ENCODE measurements around the gene BICC1.
"Not testable (repeated sequence)": the region's sequence is repeated elsewhere in the genome, so short reads cannot be mapped to it uniquely, and the experiment has no call there.

Gene BICC1

GRCh38 chr10:58824396-58824795 is 311.7 kb downstream of the BICC1 start:
- DNase-seq = no peak

GRCh38 chr10:58826694-58827093 is 314.0 kb downstream of the BICC1 start:
- no peak for DNase-seq

- DNase-seq = no peak
Observed at GRCh38 chr10:58827381-58827780, 314.7 kb downstream of the BICC1 start.

- no peak for DNase-seq
Observed at GRCh38 chr10:58829839-58830238, 317.2 kb downstream of the BICC1 start.

- DNase-seq = no peak
Observed at GRCh38 chr10:58830697-58831096, 318.0 kb downstream of the BICC1 start.

GRCh38 chr10:58833771-58834561 is 321.3 kb downstream of the BICC1 start:
- no peak for DNase-seq

- DNase-seq = no peak
Observed at GRCh38 chr10:58836176-58836700, 323.6 kb downstream of the BICC1 start.

GRCh38 chr10:58836991-58837575 is 324.4 kb downstream of the BICC1 start:
- no peak for DNase-seq

GRCh38 chr10:58837826-58838225 is 325.2 kb downstream of the BICC1 start:
- DNase-seq = no peak

- DNase-seq = no peak
Observed at GRCh38 chr10:58838561-58839208, 326.0 kb downstream of the BICC1 start.

GRCh38 chr10:58839771-58840170 is 327.1 kb downstream of the BICC1 start:
- no peak for DNase-seq

GRCh38 chr10:58840840-58841435 is 328.3 kb downstream of the BICC1 start:
- DNase-seq = no peak

- no peak for DNase-seq
Observed at GRCh38 chr10:58842860-58843376, 330.2 kb downstream of the BICC1 start.

- DNase-seq = no peak
Observed at GRCh38 chr10:58843760-58844159, 331.1 kb downstream of the BICC1 start.

GRCh38 chr10:58844680-58845079 is 332.0 kb downstream of the BICC1 start:
- no peak for DNase-seq

GRCh38 chr10:58846856-58847255 is 334.2 kb downstream of the BICC1 start:
- DNase-seq = no peak

GRCh38 chr10:58851606-58852005 is 338.9 kb downstream of the BICC1 start:
- DNase-seq = no peak

- DNase-seq = no peak
Observed at GRCh38 chr10:58853668-58854067, 341.0 kb downstream of the BICC1 start.

GRCh38 chr10:58854811-58855210 is 342.1 kb downstream of the BICC1 start:
- no peak for DNase-seq

- no peak for DNase-seq
Observed at GRCh38 chr10:58856508-58857240, 344.0 kb downstream of the BICC1 start.

- DNase-seq = no peak
Observed at GRCh38 chr10:58857251-58857805, 344.7 kb downstream of the BICC1 start.

- not testable (repeated sequence) for DNase-seq
Observed at GRCh38 chr10:58858123-58858522, 345.5 kb downstream of the BICC1 start.

Measured in right kidney (tissue), 1 donor.